T-cell (primary cell): ENCODE measurements around the gene USP28. TPM values are rescaled to one million over a fixed set of nuclear protein-coding genes. Genes with fewer than 3 reads are reported as not detected.
A peak's percentile ranks its signal among the peaks of the same experiment; 100 is the strongest.

Source experiments
- ATAC-seq, 4 experiments: fragments of 200-7000 bp in 3 of 4; fragments of 150-1000 bp in 1 of 4; cut with Tn5 transposase; replicated peaks in 1 of 4; 1 replicate in 3 of 4; 2 replicates in 1 of 4; pipeline ENCODE4 v1.10.0; 2021; ENCODE audit warnings: moderate library complexity in 3 of 4, mild to moderate bottlenecking in 2 of 4, moderate number of reproducible peaks in 1 of 4
- CTCF ChIA-PET, 2 donors: fragments of 300-600 bp; sonication (Branson Sonifier 250); formaldehyde crosslinking; loops; one replicate each; lab custom pipeline; 2022; ENCODE audit warnings: antibody characterized with exemption in 2 of 2; lab: Charles Lee
- POLR2A ChIA-PET, 2 donors: fragments of 300-600 bp; sonication (Branson Sonifier 250); formaldehyde crosslinking; loops; one replicate each; lab custom pipeline; 2022; ENCODE audit warnings: antibody characterized with exemption in 2 of 2; lab: Charles Lee
- DNase-seq, 35 experiments: peaks; one replicate each; pipeline versions ENCODE4 v3.0.0 to v3.0.0-alpha.2; 2013 to 2023
- H3K27ac ChIP-seq: one replicate; pipeline ENCODE4 v1.5.1; 2013; ENCODE audit warnings: low read length
- H3K27me3 ChIP-seq, 2 experiments: replicated peaks in 1 of 2; 1 replicate in 1 of 2; 2 replicates in 1 of 2; pipeline versions ENCODE4 v1.6.1 to v1.7.0; 2013; ENCODE audit warnings: low read length in 1 of 2, mixed read lengths in 1 of 2; ENCODE audit not compliant: control insufficient read depth in 2 of 2, insufficient read depth in 2 of 2; ENCODE audit errors: extremely low read depth in 1 of 2
- H3K36me3 ChIP-seq, 2 donors: 1 replicate in 1 of 2; 2 replicates in 1 of 2; pipeline versions ENCODE4 v1.6.1 to v1.7.0; 2013; ENCODE audit warnings: low read length in 1 of 2; ENCODE audit not compliant: control insufficient read depth in 2 of 2, insufficient read depth in 1 of 2; ENCODE audit errors: extremely low read depth in 1 of 2
- H3K4me1 ChIP-seq, 2 experiments: 1 replicate in 1 of 2; 2 replicates in 1 of 2; pipeline versions ENCODE4 v1.6.1 to v1.7.0; 2013; ENCODE audit warnings: low read length in 2 of 2, mixed read lengths in 1 of 2; ENCODE audit not compliant: insufficient read depth in 2 of 2, control insufficient read depth in 1 of 2; ENCODE audit errors: extremely low read depth in 1 of 2
- H3K4me3 ChIP-seq, 2 donors: 1 replicate in 1 of 2; 2 replicates in 1 of 2; pipeline versions ENCODE4 v1.5.1 to v1.7.0; 2013; ENCODE audit warnings: mild to moderate bottlenecking in 2 of 2, low read length in 1 of 2, moderate library complexity in 1 of 2; ENCODE audit not compliant: control insufficient read depth in 1 of 2; ENCODE audit errors: extremely low read depth in 1 of 2
- H3K9me3 ChIP-seq: 2 replicates; pipeline ENCODE4 v1.7.0; 2013
- H3K27ac Mint-ChIP-seq, 2 donors: one replicate each; pipeline ENCODE4 v1.8.0; 2020 to 2021; ENCODE audit warnings: mild to moderate bottlenecking in 2 of 2, mixed read lengths in 2 of 2
- H3K27me3 Mint-ChIP-seq, 2 donors: one replicate each; pipeline ENCODE4 v1.8.0; 2021 to 2022; ENCODE audit warnings: mixed read lengths in 2 of 2
- H3K36me3 Mint-ChIP-seq: one replicate; pipeline ENCODE4 v1.8.0; 2021; ENCODE audit warnings: mixed read lengths
- H3K4me1 Mint-ChIP-seq, 3 donors: one replicate each; pipeline ENCODE4 v1.8.0; 2020 to 2022; ENCODE audit warnings: mixed read lengths in 3 of 3, mild to moderate bottlenecking in 1 of 3
- H3K4me3 Mint-ChIP-seq, 3 donors: one replicate each; pipeline ENCODE4 v1.8.0; 2020 to 2022; ENCODE audit warnings: mild to moderate bottlenecking in 3 of 3, mixed read lengths in 3 of 3, moderate library complexity in 3 of 3
- H3K9me3 Mint-ChIP-seq, 3 donors: one replicate each; pipeline ENCODE4 v1.8.0; 2020 to 2022; ENCODE audit warnings: mixed read lengths in 3 of 3
- WGBS: methylation state at CpG from one replicate; pipeline ENCODE4 v1.1.5; 2013; ENCODE audit warnings: missing lambda C conversion rate; ENCODE audit not compliant: insufficient coverage; 5-methylcytosine and 5-hydroxymethylcytosine counted together
- total RNA-seq, 35 experiments: library from RNA in 6 of 35; stranded (reverse) in 6 of 35; fragments of 120-200 nt in 1 of 35; gene quantifications; one replicate each; pipeline versions ENCODE4 v1.2.1 to v1.2.4 and lab custom pipeline; 2013 to 2026

The USP28 gene
- total RNA-seq, 5 donors from 2014 or later (not counting 1 experiment from before 2014, with no cell fraction given), result 16.8 to 28.5 (median 22.9) TPM

DNA sequence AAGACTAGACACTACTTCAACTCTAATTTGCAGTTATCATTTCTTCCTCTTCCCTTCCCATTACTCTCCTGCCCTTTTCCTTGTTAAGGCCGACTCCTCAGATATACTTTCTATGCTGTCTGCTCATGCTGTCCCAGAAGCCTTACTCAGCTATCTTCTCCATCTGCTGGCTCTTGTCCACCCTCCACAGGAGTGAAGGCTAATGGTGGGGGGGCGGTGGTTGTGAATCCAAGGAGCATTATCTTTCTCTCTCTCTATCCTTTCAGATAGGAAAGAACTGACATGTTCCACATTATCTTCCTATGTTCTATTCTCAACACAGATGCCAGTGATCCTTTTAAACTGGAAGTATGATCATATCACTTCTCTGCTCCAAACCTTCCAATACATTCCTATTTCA, 37.4 kb downstream of the USP28 start:
- Mint-ChIP-seq H3K4me3 (no peak overlapping the region), H3K9me3 (no peaks in the 10 kb centered on the region), H3K27ac (no peak overlapping the region), H3K4me1 (peaks cover 0 to 12% (median 5%) of the 10 kb centered on the region in 3 donors), H3K27me3 (no peaks in the 10 kb centered on the region), H3K36me3 (peaks cover 27% of the 10 kb centered on the region)
- no peak overlapping the region for H3K4me3 ChIP-seq
- H3K9me3 ChIP-seq, result no peaks in the 10 kb centered on the region
- CTCF ChIA-PET, result no interaction called here
- POLR2A ChIA-PET, result no interaction called here
- ATAC-seq (no peak), DNase-seq (no peak)
- H3K27ac ChIP-seq, result no peak overlapping the region
- WGBS, result no CpG with 5 or more reads among the region's 2 CpGs
- H3K36me3 ChIP-seq, result peaks cover 2 to 45% of the 10 kb centered on the region in 2 donors
- no peaks in the 10 kb centered on the region for H3K27me3 ChIP-seq
- H3K4me1 ChIP-seq, result no peaks in the 10 kb centered on the region

DNA sequence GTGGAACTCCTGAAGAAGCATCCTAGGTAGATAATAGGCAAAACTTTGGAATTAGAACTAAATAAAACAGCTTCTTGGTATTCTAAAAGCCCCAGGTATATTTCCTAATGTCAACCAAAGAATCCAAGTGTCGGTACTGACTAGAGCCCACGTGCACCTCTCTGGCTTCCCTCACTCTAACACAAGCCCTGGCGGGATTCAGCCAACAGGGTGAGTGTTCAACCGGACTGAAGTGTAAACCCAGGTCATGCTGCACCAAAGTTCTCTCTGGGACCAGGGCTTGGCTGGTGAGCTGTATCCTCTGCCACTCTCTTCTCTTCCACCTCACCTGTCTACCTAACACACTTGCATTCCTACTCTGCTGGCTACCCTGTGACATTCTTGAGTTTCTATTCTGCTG, 40.1 kb downstream of the USP28 start:
- Histone ChIP-seq H3K4me1 (no peaks in the 10 kb centered on the region), H3K4me3 (no peak overlapping the region), H3K27me3 (no peaks in the 10 kb centered on the region), H3K9me3 (no peaks in the 10 kb centered on the region), H3K27ac (no peak overlapping the region), H3K36me3 (peaks cover 2 to 49% of the 10 kb centered on the region in 2 donors)
- Mint-ChIP-seq H3K27me3 (no peaks in the 10 kb centered on the region), H3K36me3 (peaks cover 22% of the 10 kb centered on the region), H3K9me3 (no peaks in the 10 kb centered on the region), H3K4me1 (peaks cover 0 to 9% (median 0%) of the 10 kb centered on the region in 3 donors), H3K27ac (no peak overlapping the region), H3K4me3 (no peak overlapping the region)
- ChIA-PET POLR2A (no interaction called here), CTCF (interaction anchor here in 1 of 2 donors (0.5 to 0.6 kb wide), 2 partner anchors 10 to 61 kb away, joined by 4 to 6 read pairs; no protein-coding TSS in a partner anchor)
- ATAC-seq, result no peak
- WGBS, result 96% methylated on average over 4 of the region's 4 CpGs
- DNase-seq, result no peak

DNA sequence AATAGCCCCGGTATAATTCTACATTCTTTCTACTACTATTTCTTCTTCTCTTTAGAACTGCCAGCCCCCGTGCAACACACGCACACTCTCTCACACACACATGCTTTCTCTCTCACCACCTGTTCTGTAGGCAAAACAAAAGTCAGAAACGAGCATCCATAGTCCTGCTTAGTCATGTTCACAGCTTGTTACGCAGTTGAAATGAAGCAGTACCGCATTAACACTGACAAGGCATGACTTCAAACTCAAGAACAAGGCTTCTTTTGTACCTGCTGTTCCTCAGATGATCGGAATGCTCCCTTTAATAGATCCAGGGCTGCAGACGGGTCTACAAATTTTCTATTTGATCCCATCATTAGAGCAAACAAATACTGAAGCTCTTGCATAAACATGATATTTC, 42.2 kb downstream of the USP28 start:
- H3K4me3 Mint-ChIP-seq, result no peak overlapping the region
- Histone ChIP-seq H3K27ac (no peak overlapping the region), H3K36me3 (peaks cover 2 to 40% of the 10 kb centered on the region in 2 donors), H3K4me1 (no peaks in the 10 kb centered on the region), H3K27me3 (no peaks in the 10 kb centered on the region), H3K4me3 (no peak overlapping the region), H3K9me3 (no peaks in the 10 kb centered on the region)
- no peaks in the 10 kb centered on the region for H3K27me3 Mint-ChIP-seq
- H3K36me3 Mint-ChIP-seq, result peaks cover 25% of the 10 kb centered on the region
- WGBS, result 91% methylated on average over 8 of the region's 8 CpGs
- peaks cover 0 to 5% (median 0%) of the 10 kb centered on the region in 3 donors for H3K4me1 Mint-ChIP-seq
- no peaks in the 10 kb centered on the region for H3K9me3 Mint-ChIP-seq
- no peak overlapping the region for H3K27ac Mint-ChIP-seq
- DNase-seq, result no peak
- ChIA-PET CTCF (no interaction called here), POLR2A (no interaction called here)
- ATAC-seq, result no peak

DNA sequence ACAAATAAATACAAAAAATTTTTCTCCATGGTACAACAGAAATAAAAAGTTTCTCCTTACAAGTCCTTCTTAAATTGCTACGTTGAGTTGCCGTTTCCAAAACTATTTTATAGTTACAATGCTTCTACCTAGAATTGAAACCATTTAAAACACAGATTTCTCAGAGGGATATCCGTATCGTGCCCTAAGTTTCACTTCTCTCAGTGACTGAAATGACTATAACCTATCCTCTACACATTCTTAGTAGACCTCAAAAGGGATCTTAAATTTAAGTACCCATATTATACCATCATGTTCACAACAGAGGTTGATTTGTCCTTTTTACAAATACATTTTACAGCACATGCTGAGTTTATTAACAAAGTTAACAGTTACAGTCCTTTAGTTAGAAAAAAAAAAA, 44.1 kb downstream of the USP28 start:
- Histone ChIP-seq H3K27ac (no peak overlapping the region), H3K36me3 (peaks cover 0 to 33% of the 10 kb centered on the region in 2 donors)

DNA sequence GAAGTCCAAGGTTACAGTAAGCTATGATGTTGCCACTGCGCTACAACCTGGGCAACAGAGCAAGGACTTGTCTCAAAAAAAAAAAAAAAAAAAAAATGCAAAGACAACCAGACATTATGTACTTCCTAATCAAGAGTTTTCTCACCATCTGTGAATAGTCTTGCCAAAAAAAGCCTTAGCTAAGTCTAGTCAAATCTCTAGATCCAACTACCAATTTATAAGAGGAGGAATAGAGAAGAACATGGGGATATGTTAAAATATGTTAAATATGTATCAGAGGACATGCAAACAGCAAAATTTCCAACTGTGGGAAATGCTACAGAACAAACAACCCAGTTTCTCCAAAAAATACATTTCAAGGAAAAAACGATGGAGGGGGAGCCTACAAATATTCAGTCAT, 45.6 kb downstream of the USP28 start:
- Histone ChIP-seq H3K27ac (no peak overlapping the region), H3K27me3 (no peaks in the 10 kb centered on the region), H3K36me3 (peaks cover 0 to 31% of the 10 kb centered on the region in 2 donors), H3K4me3 (no peak overlapping the region), H3K4me1 (no peaks in the 10 kb centered on the region), H3K9me3 (no peaks in the 10 kb centered on the region)
- H3K36me3 Mint-ChIP-seq, result peaks cover 40% of the 10 kb centered on the region
- ChIA-PET CTCF (no interaction called here), POLR2A (no interaction called here)
- WGBS, result 100% methylated on average over 1 of the region's 2 CpGs
- ATAC-seq (no peak), DNase-seq (no peak)
- H3K9me3 Mint-ChIP-seq, result no peaks in the 10 kb centered on the region
- H3K27me3 Mint-ChIP-seq, result no peaks in the 10 kb centered on the region
- peaks cover 0 to 5% (median 0%) of the 10 kb centered on the region in 3 donors for H3K4me1 Mint-ChIP-seq
- H3K27ac Mint-ChIP-seq, result no peak overlapping the region
- no peak overlapping the region for H3K4me3 Mint-ChIP-seq

More for the DNA sequence above, 44.1 kb downstream of the USP28 start:
- Histone ChIP-seq H3K4me1 (no peaks in the 10 kb centered on the region), H3K27me3 (no peaks in the 10 kb centered on the region), H3K4me3 (no peak overlapping the region), H3K9me3 (no peaks in the 10 kb centered on the region)
- 73% methylated on average over 4 of the region's 4 CpGs for WGBS
- no peak overlapping the region for H3K4me3 Mint-ChIP-seq
- H3K27ac Mint-ChIP-seq, result peak overlapping the region in 1 of 2 donors; percentile 56
- no peaks in the 10 kb centered on the region for H3K9me3 Mint-ChIP-seq
- no peaks in the 10 kb centered on the region for H3K27me3 Mint-ChIP-seq
- peaks cover 0 to 5% (median 0%) of the 10 kb centered on the region in 3 donors for H3K4me1 Mint-ChIP-seq
- H3K36me3 Mint-ChIP-seq, result peaks cover 35% of the 10 kb centered on the region
- DNase-seq (no peak), ATAC-seq (no peak)
- POLR2A ChIA-PET, result no interaction called here
- CTCF ChIA-PET, result no interaction called here

DNA sequence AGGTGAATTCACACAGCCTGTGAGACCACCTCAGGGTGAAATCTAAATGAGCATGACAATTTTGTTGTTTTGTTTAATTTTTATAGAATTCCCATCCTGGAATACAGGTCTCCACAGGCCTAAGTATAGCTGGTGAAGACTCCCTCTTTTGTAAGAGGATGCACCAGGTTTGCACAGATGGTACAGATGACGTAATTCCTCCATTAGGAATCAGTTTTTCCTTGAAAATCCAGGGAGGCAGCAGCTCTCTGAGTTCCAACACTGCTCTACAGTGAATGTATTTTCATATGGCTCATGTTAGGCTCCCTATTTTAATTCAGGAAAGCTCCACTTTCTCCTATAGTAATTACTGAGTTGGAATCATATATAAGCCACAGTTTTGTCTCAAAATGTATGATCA, 47.2 kb downstream of the USP28 start:
- WGBS, result no CpG with 5 or more reads among the region's 1 CpG
- CTCF ChIA-PET, result no interaction called here
- H3K36me3 Mint-ChIP-seq, result peaks cover 41% of the 10 kb centered on the region

DNA sequence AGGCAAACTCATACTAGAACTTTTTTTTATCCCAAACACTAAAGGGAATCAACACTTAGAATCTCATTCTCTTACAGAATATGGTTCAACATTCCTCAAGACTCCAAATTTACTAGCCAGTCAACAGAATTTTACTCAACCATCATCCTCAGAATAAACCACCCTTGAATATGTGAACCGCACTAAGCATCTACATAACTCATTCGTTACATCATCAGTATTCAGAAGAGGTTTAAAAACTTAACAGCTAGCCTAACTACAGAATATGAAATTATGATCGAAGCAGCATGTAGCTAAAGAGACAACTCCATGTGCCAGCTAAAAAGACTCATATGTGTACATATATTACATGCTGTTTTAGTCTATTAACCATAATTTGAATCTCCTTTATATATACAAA, 47.9 kb downstream of the USP28 start:
- H3K4me3 Mint-ChIP-seq, result no peak overlapping the region
- no peaks in the 10 kb centered on the region for H3K27me3 Mint-ChIP-seq
- no CpG with 5 or more reads among the region's 3 CpGs for WGBS
- Histone ChIP-seq H3K27ac (no peak overlapping the region), H3K4me1 (no peaks in the 10 kb centered on the region), H3K36me3 (peaks cover 6 to 31% of the 10 kb centered on the region in 2 donors), H3K4me3 (no peak overlapping the region), H3K9me3 (no peaks in the 10 kb centered on the region), H3K27me3 (no peaks in the 10 kb centered on the region)
- no peaks in the 10 kb centered on the region for H3K9me3 Mint-ChIP-seq
- peaks cover 45% of the 10 kb centered on the region for H3K36me3 Mint-ChIP-seq
- ChIA-PET POLR2A (no interaction called here), CTCF (no interaction called here)
- ATAC-seq (no peak), DNase-seq (no peak)
- H3K27ac Mint-ChIP-seq, result no peak overlapping the region
- peaks cover 0 to 5% (median 0%) of the 10 kb centered on the region in 3 donors for H3K4me1 Mint-ChIP-seq

More for the DNA sequence above, 47.2 kb downstream of the USP28 start:
- Mint-ChIP-seq H3K27ac (no peak overlapping the region), H3K4me1 (peaks cover 0 to 5% (median 0%) of the 10 kb centered on the region in 3 donors), H3K4me3 (no peak overlapping the region), H3K27me3 (no peaks in the 10 kb centered on the region), H3K9me3 (no peaks in the 10 kb centered on the region)
- no peak for ATAC-seq
- Histone ChIP-seq H3K27ac (no peak overlapping the region), H3K9me3 (no peaks in the 10 kb centered on the region), H3K4me1 (no peaks in the 10 kb centered on the region), H3K27me3 (no peaks in the 10 kb centered on the region), H3K36me3 (peaks cover 6 to 27% of the 10 kb centered on the region in 2 donors), H3K4me3 (no peak overlapping the region)
- POLR2A ChIA-PET, result no interaction called here
- no peak for DNase-seq
